NB4 (cell line): ENCODE data around the gene MYBPHL.

Experiments used
- POLR2A ChIP-seq: IDR thresholded peaks from 2 replicates; pipeline ENCODE4 v1.6.1; 2011; ENCODE audit warnings: mild to moderate bottlenecking; ENCODE audit not compliant: insufficient read length; ENCODE audit errors: extremely low read depth
- TF ChIP-seq, protein P1 (sequence below): IDR thresholded peaks from one replicate; pipeline ENCODE4 v1.5.1; 2012; ENCODE audit warnings: low read depth, low read length
- TF ChIP-seq, protein P2 (sequence below): IDR thresholded peaks from 2 replicates; pipeline ENCODE4 v1.6.1; 2011; ENCODE audit warnings: low read depth, low read length

DNA sequence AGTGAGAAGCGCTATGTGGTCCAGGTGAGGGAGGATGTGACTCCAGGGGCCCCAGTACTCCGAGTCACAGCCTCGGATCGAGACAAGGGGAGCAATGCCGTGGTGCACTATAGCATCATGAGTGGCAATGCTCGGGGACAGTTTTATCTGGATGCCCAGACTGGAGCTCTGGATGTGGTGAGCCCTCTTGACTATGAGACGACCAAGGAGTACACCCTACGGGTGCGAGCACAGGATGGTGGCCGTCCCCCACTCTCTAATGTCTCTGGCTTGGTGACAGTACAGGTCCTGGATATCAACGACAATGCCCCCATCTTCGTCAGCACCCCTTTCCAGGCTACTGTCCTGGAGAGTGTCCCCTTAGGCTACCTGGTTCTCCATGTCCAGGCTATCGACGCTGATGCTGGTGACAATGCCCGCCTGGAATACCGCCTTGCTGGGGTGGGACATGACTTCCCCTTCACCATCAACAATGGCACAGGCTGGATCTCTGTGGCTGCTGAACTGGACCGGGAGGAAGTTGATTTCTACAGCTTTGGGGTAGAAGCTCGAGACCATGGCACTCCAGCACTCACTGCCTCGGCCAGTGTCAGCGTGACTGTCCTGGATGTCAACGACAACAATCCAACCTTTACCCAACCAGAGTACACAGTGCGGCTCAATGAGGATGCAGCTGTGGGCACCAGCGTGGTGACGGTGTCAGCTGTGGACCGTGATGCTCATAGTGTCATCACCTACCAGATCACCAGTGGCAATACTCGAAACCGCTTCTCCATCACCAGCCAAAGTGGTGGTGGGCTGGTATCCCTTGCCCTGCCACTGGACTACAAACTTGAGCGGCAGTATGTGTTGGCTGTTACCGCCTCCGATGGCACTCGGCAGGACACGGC, 55.3 kb downstream of the MYBPHL start:
- TF ChIP-seq, protein P1, sequence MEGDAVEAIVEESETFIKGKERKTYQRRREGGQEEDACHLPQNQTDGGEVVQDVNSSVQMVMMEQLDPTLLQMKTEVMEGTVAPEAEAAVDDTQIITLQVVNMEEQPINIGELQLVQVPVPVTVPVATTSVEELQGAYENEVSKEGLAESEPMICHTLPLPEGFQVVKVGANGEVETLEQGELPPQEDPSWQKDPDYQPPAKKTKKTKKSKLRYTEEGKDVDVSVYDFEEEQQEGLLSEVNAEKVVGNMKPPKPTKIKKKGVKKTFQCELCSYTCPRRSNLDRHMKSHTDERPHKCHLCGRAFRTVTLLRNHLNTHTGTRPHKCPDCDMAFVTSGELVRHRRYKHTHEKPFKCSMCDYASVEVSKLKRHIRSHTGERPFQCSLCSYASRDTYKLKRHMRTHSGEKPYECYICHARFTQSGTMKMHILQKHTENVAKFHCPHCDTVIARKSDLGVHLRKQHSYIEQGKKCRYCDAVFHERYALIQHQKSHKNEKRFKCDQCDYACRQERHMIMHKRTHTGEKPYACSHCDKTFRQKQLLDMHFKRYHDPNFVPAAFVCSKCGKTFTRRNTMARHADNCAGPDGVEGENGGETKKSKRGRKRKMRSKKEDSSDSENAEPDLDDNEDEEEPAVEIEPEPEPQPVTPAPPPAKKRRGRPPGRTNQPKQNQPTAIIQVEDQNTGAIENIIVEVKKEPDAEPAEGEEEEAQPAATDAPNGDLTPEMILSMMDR = no peak
- TF ChIP-seq POLR2A = no peak
- TF ChIP-seq, protein P2, sequence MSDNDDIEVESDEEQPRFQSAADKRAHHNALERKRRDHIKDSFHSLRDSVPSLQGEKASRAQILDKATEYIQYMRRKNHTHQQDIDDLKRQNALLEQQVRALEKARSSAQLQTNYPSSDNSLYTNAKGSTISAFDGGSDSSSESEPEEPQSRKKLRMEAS = no peak
